HL-60 (cell line): ENCODE measurements around the gene MTA2.

Experiments
- DNase-seq, 2 experiments: peaks; one replicate each; pipeline ENCODE4 v3.0.0-alpha.2; 2010 to 2020; ENCODE audit warnings: low read depth in 1 of 2, low spot score in 1 of 2
- H3K27ac ChIP-seq: fragments of 250-450 bp; sonication (Bioruptor Pico); replicated peaks from 2 replicates; pipeline ENCODE4 v1.5.1; 2020; ENCODE audit warnings: mild to moderate bottlenecking, moderate library complexity
- H3K27me3 ChIP-seq: fragments of 250-450 bp; sonication (Bioruptor Pico); 2 replicates; pipeline ENCODE4 v1.5.1; 2021; ENCODE audit warnings: mild to moderate bottlenecking, moderate library complexity; ENCODE audit not compliant: insufficient read depth, poor library complexity, severe bottlenecking
- H3K4me3 ChIP-seq: replicated peaks from 2 replicates; pipeline ENCODE4 v1.5.1; 2011; ENCODE audit warnings: mild to moderate bottlenecking, control low read depth, low read length; ENCODE audit not compliant: insufficient read depth
- GABPA ChIP-seq: IDR thresholded peaks from 2 replicates; pipeline ENCODE4 v1.6.1; 2012; ENCODE audit warnings: low read depth
- POLR2AphosphoS5 ChIP-seq: IDR thresholded peaks from 2 replicates; pipeline ENCODE4 v1.6.1; 2012; ENCODE audit warnings: low read depth
- SPI1 ChIP-seq: IDR thresholded peaks from 2 replicates; pipeline ENCODE4 v1.6.1; 2012; ENCODE audit warnings: low read depth, mild to moderate bottlenecking, borderline replicate concordance
- TF ChIP-seq, protein P1 (sequence below): IDR thresholded peaks from one replicate; pipeline ENCODE4 v1.5.1; 2011; ENCODE audit warnings: low read length, control low read depth, inconsistent platforms; ENCODE audit not compliant: insufficient read depth
- TF ChIP-seq, protein P2 (sequence below): IDR thresholded peaks from 2 replicates; pipeline ENCODE4 v1.6.1; 2012; ENCODE audit warnings: low read depth; ENCODE audit not compliant: insufficient replicate concordance

The MTA2 gene

DNA sequence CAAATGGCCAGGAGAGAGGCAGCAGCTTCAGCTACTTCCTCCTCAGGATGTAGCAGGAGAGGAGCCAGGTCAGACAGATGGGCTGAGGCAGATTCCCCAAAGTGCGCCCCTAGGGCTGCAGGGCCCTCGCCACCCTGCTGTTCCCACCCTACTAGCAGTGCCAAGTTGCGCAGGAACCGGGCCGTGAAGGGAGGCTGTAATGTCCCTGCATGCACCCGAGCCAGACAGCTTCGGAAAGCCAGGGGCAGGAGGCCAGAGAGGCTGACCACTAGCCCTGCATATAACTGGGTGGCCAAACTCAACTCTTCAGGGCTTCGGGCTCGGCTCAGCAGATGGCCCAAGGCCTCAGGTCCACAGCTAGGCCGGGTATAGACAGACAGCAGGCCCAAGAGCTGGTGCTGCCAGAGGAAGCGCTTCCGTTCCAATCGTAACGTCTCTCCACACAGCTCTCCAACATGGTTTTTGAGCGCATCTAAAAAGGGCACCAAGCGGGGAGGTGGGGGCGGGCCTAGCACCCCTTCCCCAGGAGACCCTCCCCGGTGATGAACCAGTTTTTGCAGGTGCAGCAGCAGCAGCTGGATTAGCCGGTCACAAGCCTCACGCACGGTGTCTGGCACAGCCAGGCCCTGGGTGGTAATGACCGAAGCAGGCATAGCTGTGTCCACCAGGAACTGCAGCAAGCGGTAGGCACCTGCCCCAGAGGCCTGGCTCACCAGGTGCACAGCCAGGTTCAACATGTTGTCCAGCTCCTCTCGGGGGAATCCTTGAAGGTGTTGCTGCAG is 46.7 kb upstream of the MTA2 start:
- Histone ChIP-seq H3K4me3 (no peak overlapping the region), H3K27me3 (no peaks in the 10 kb centered on the region), H3K27ac (no peak overlapping the region)
- TF ChIP-seq POLR2AphosphoS5, result no peak
- TF ChIP-seq, protein P1, sequence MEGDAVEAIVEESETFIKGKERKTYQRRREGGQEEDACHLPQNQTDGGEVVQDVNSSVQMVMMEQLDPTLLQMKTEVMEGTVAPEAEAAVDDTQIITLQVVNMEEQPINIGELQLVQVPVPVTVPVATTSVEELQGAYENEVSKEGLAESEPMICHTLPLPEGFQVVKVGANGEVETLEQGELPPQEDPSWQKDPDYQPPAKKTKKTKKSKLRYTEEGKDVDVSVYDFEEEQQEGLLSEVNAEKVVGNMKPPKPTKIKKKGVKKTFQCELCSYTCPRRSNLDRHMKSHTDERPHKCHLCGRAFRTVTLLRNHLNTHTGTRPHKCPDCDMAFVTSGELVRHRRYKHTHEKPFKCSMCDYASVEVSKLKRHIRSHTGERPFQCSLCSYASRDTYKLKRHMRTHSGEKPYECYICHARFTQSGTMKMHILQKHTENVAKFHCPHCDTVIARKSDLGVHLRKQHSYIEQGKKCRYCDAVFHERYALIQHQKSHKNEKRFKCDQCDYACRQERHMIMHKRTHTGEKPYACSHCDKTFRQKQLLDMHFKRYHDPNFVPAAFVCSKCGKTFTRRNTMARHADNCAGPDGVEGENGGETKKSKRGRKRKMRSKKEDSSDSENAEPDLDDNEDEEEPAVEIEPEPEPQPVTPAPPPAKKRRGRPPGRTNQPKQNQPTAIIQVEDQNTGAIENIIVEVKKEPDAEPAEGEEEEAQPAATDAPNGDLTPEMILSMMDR, result no peak
- TF ChIP-seq, protein P2, sequence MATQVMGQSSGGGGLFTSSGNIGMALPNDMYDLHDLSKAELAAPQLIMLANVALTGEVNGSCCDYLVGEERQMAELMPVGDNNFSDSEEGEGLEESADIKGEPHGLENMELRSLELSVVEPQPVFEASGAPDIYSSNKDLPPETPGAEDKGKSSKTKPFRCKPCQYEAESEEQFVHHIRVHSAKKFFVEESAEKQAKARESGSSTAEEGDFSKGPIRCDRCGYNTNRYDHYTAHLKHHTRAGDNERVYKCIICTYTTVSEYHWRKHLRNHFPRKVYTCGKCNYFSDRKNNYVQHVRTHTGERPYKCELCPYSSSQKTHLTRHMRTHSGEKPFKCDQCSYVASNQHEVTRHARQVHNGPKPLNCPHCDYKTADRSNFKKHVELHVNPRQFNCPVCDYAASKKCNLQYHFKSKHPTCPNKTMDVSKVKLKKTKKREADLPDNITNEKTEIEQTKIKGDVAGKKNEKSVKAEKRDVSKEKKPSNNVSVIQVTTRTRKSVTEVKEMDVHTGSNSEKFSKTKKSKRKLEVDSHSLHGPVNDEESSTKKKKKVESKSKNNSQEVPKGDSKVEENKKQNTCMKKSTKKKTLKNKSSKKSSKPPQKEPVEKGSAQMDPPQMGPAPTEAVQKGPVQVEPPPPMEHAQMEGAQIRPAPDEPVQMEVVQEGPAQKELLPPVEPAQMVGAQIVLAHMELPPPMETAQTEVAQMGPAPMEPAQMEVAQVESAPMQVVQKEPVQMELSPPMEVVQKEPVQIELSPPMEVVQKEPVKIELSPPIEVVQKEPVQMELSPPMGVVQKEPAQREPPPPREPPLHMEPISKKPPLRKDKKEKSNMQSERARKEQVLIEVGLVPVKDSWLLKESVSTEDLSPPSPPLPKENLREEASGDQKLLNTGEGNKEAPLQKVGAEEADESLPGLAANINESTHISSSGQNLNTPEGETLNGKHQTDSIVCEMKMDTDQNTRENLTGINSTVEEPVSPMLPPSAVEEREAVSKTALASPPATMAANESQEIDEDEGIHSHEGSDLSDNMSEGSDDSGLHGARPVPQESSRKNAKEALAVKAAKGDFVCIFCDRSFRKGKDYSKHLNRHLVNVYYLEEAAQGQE, result no peak
- TF ChIP-seq SPI1, result no peak
- TF ChIP-seq GABPA, result no peak
- DNase-seq, result no peak

DNA sequence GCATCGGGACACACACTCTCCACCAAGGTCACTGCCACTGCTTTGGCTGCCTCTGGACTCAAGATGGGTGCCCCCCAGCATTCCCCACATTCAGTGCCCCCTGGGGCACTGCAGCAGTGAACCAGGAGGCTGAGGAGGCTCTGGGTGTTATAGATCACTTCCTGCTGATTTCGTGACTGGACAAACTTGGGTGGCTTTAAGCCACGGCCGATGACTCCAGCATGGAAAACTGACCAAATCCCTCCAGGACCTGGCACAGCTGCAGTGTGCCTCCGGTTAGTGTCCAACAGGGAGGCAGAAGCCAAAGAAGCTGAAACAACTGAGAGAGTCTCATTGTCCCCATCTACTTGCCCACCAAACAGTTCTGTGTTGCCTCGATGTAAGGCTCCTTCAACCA is 45.9 kb upstream of the MTA2 start:
- no peak overlapping the region for H3K27ac ChIP-seq
- no peaks in the 10 kb centered on the region for H3K27me3 ChIP-seq
- DNase-seq, result no peak
- no peak overlapping the region for H3K4me3 ChIP-seq
- no peak for TF ChIP-seq SPI1
- TF ChIP-seq POLR2AphosphoS5, result peak; percentile 26

DNA sequence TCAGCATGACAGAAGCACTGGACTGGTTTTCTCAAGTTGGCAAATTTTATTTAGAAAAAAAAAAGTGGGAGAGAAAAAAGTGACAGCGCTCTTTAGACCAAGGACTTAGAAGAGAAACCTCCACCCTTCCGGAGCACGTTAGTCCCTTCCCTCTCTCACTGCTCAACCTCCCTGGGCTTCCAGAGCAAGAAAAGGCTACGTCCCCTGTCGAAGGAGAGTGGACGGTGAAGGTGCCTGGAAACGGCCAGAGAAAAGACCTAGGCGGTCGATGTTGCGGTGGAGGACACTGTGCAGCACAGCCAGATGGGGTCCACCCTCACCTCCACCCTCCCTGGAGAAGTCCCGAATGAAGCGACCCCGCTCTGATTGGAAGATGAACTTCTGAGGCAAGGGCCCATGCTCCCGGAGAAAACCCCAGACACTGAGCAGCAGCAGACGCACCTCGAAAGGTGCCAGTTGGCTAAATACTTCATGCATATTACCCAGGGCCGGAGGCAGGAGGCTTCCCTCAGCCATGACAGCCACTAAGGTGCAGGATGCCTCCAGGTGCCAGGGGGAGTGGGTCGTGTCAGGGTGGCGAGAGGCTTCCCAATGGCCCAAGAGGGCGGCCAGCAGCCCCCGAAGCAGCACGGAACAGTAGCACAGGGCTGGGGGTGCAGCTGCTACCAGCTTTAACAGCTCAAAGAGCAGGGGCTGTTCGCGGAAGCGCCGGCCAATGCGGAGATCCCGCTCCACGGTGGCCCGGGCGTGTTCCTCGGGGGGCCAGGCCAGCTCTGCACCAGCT is 45.4 kb upstream of the MTA2 start:
- no peak for DNase-seq
- no peak for TF ChIP-seq POLR2AphosphoS5
- Histone ChIP-seq H3K27ac (no peak overlapping the region), H3K27me3 (no peaks in the 10 kb centered on the region), H3K4me3 (no peak overlapping the region)

DNA sequence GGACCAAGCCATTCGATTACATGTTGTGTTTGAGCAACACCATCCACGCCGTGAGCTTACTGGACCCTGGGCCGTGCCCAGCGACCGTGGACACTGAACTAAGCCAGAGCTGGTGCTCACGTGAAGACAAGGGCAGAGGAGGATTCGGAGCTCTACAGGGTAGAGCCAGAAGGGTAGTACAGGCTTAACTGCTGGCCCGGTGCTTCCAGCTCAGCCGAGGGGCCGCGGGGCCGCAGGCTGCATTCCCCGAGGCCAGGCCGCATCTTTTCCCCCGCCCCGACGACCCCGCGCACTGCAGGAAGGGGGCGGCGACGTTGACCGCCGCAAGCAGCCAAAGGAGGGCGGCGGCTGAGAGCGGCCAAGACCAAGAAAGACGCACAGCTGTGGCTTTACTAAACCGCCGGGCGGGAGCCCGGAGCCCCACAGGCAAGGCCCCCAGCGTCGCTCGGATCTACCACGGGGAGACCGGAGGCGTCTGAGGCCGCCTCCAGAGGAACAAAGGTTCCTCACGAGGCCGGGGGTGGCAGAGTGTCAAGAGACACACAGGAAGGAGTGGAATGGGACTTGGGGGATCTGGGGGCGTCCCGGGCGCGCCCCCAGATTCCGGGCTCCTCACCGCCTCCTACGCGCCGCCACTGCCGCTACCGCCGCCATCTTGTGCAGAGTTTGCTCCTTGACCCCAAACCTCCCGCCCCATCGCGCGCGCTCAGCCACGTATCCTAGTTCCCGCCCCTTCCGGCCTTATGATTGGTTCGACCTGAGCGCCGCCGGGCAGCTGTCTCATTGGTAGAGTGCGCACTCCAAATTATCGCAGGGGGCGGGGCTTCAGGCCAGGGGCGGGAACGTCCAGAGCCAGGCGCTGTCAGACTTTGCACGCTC is 44.5 kb upstream of the MTA2 start, which contains the start of gene GANAB:
TSS of gene GANAB (minus strand) at position 668 of the 879 bp plus-strand sequence. CDS start at position 654, 14 bp downstream.
- peak; percentile 91 for TF ChIP-seq POLR2AphosphoS5
- TF ChIP-seq, protein P2, result peak; percentile 56
- TF ChIP-seq GABPA, result peak; percentile 48; the same call in 1 of the 2 replicates
- TF ChIP-seq SPI1, result no peak
- TF ChIP-seq, protein P1, result no peak
- Histone ChIP-seq H3K4me3 (peak within 1 kb of the TSS; percentile 51), H3K27me3 (no peaks in the 10 kb centered on the region), H3K27ac (peak within 1 kb of the TSS; percentile 95)
- peak; percentile 97 to 100 for DNase-seq
